GM12872 (cell line): ENCODE data around the gene DMD.

Source experiments
- TF ChIP-seq, protein P1 (sequence below): IDR thresholded peaks from 3 replicates; pipeline ENCODE4 v1.5.1; 2011; ENCODE audit warnings: low read depth, mild to moderate bottlenecking, low read length, moderate library complexity; ENCODE audit not compliant: insufficient read depth

DMD gene

GRCh38 chrX:31487951-31488350 is 1723.4 kb downstream of the DMD start:
- TF ChIP-seq, protein P1, sequence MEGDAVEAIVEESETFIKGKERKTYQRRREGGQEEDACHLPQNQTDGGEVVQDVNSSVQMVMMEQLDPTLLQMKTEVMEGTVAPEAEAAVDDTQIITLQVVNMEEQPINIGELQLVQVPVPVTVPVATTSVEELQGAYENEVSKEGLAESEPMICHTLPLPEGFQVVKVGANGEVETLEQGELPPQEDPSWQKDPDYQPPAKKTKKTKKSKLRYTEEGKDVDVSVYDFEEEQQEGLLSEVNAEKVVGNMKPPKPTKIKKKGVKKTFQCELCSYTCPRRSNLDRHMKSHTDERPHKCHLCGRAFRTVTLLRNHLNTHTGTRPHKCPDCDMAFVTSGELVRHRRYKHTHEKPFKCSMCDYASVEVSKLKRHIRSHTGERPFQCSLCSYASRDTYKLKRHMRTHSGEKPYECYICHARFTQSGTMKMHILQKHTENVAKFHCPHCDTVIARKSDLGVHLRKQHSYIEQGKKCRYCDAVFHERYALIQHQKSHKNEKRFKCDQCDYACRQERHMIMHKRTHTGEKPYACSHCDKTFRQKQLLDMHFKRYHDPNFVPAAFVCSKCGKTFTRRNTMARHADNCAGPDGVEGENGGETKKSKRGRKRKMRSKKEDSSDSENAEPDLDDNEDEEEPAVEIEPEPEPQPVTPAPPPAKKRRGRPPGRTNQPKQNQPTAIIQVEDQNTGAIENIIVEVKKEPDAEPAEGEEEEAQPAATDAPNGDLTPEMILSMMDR = no peak

DNA sequence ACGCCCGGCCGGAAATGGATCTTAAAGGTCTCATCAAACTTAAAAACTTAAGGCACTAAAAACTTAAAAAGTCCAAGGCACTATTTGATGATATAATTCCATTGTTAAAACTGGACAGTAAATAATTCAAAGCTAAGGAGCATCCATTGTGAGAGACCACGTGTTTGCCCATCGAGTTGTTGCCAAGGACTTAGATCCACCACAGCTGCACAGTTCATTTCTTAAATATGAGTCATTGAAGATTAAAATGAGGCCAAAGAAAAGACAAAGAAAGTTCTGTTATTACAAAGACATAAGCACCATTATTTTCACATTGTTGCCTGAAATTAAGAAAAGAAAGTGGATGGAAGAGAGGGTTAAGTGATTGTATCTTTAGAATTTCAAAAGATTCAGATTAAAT is 1728.0 kb downstream of the DMD start:
- TF ChIP-seq, protein P1 = no peak

- TF ChIP-seq, protein P1 = no peak
Observed at GRCh38 chrX:31480696-31481095, 1730.7 kb downstream of the DMD start.

- TF ChIP-seq, protein P1 = no peak
Observed at GRCh38 chrX:31471229-31471628, 1740.1 kb downstream of the DMD start.

DNA sequence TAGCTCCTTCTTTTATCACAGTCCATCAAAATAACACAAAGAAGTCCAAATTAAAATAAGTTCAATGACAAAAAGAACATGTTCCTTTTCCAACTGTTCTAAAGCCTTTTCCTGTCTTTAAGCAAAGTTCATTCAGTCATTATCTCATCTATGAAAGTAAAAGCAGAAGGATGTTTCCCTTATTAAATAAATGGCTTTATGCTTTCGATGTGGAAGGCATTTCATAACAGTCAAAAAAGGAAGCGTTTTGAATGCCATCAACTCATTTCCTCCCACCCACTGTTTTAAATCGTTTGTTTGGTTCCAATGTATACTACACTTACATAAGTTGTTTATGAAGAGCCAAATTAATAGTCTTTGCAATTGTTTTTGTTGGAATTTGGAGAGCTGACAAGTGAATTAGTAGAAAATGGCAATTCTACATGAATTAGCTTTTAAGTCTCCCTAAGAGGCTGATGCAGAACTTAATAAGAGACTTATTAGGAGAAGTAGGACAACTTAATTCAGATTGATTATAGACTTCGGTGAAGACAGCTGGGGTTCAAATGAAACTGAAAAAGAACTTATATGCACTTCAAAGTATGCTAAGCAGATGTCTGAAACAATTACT is 1746.9 kb downstream of the DMD start:
- TF ChIP-seq, protein P1 = no peak

DNA sequence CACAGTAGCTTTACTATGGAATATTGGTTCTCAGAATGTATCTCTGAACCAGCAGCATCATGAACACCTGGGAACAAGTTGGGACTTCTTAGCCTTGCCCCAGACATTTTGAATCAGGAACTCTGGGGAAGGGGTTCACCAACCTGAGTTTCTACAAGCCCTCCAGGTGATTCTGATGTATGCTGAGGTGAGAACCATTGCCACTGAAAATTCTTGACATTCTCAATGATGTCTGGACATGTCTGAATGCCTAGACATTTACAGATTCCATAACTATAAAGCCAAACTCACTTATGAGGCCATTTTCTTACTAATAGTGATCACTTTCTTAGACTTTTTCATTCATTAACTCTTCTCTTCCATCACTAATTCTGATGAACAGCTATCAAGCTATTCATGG is 1750.1 kb downstream of the DMD start:
- TF ChIP-seq, protein P1 = no peak

DNA sequence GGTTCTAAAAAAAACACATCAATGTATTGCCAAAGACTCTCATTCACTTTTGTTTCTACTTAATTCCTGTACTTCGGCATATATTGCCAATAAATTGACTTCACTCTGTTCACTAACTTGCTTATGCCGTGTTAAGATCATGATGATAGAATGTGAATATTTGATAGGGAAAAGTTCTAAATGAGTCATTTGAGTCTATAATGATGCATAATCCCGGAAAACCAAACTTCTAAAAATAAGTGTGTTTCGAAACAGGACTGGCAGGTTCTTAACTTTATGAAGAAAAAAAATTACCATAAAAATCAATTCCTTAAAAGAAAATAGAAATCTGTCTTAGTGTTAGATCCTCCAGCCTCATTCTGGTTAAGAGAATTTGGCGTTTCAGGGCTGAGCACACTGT is 1752.0 kb downstream of the DMD start:
- TF ChIP-seq, protein P1 = no peak
